Stimulated activated CD8-positive, alpha-beta memory T cell treated with anti-CD3 and anti-CD28 coated beads, Interleukin-2, amount 100 ng/mL, for 48 hours (primary cell): ENCODE measurements around the gene MSI2.
"Not testable (repeated sequence)": the region's sequence is repeated elsewhere in the genome, so short reads cannot be mapped to it uniquely, and the experiment has no call there.

Experiments
- DNase-seq, 2 donors: peaks; one replicate each; pipeline ENCODE4 v3.0.0-alpha.2; 2020; ENCODE audit warnings: low read depth in 2 of 2

Gene MSI2

GRCh38 chr17:57255776-57256681, at the start of gene MSI2:
MSI2 (plus strand) TSS chr17:57256523; CDS start chr17:57256743, 220 bp downstream.
- peak; percentile 81 to 90 for DNase-seq

- DNase-seq = no peak
Measured at GRCh38 chr17:57206928-57207327, 49.4 kb upstream of the MSI2 start.

- DNase-seq = no peak
Measured at GRCh38 chr17:57207396-57207795, 48.9 kb upstream of the MSI2 start.

GRCh38 chr17:57210224-57210553, 46.1 kb upstream of the MSI2 start:
- no peak for DNase-seq

GRCh38 chr17:57210972-57211411, 45.3 kb upstream of the MSI2 start:
- DNase-seq = no peak

- DNase-seq = no peak
Measured at GRCh38 chr17:57211543-57211942, 44.8 kb upstream of the MSI2 start.

DNA sequence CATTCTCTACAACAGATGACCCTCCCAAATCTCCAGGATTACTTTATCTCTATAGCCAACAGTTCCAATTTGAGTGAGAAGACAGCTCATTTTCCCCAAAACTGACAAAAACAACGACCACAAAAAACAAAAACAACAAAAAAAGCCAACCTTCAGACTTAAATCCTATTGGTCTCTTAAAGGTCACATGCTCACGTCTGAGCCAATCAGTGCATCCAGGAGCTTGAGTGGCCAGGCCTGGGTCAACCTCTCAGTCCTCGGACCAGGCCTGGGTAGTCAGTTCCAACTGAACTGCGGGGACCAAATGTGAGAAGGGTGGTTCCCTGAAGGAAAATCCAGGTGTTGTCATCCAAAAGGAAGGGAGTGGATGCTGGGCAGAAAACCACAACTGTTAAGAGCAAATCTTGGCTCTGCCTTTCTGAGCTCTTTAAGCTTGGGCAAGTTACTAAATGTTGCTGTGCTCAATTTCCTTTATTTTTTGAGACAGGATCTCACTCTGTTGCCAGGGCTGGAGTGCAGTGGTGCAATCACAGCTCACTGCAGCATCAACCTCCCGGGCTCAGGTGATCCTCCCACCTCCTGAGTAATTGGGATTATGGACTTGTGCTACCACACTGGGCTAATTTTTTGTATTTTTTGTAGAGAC, 43.0 kb upstream of the MSI2 start:
- no peak for DNase-seq

DNA sequence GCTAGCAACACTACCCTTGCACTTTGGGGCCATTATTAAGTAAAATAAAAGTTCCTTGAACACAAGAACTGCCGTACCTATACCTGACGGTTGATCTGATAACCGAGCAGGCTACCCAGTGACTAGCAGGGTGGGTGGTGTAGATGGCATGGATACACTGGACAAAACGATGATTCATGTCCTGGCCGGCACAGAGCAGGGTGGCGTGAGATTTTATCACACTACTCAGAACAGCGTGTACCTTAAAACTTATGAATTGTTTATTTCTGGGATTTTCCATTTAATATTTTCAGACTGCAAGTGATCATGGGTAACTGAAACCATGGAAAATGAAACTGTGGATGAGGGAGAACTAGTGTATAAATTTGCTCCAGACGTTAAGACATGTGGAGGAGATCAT, 41.0 kb upstream of the MSI2 start:
- no peak for DNase-seq

DNA sequence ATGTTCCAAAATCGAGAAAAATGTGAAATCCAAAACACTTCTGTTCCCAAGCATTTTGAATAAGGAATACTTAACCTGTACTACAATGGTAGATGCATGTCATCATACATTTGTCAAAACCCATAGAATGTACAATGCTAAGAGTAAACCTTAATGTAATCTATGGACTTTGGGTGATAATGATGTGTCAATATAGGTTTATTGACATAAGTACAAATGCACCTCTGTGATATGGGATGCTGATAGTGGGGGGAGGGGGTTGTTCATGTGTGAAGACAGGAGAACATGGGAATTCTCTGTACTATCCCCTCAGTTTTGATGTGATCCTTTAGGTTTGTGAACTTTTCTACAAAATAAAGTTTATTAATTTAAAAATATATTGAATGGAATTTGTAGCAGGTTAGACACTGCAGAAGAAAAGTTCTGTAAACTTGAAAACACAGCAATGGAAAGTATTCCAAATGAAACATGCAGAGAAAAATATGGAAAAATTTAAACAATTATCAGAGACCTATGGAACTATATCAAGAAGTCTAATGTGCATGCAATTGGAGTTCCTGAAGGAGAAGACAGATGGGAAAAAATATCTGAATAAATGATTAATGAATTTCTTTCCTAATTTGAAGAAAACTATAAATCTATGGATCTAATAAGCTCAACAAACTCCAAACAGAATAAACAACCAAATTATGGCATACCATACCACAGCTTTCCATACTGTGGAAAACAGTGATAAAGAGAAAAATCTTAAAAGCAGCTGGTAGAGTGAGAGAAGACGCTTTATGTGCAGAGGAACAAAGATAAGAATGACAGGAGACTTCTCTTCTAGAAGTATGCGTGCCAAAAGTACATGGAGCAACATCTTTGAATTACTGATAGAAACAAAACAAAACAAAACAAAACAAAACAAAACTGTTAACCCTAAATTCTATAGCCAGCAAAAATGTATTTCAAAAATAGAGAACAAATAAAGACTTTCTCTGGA, 34.7 kb upstream of the MSI2 start:
- DNase-seq = no peak

DNA sequence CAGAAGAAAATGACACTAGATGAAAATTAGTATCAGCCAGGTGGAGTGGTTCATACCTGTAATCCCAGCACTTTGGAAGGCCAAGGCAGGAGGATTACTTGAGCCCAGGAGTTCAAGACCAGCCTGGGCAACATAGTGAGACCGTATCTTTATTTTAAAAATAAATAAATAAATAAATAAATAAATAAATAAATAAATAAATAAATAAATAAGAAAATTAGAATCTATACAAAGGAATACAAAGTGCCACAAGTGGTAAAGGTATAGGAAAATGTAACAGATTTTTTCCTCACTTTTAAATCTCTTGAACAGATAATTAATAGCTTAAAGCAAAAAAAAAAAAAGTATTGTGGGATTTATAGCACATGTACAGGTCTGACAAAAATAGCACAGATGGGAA, 33.9 kb upstream of the MSI2 start:
- not testable (repeated sequence) for DNase-seq

GRCh38 chr17:57225127-57225526, 31.2 kb upstream of the MSI2 start:
- DNase-seq = no peak

DNA sequence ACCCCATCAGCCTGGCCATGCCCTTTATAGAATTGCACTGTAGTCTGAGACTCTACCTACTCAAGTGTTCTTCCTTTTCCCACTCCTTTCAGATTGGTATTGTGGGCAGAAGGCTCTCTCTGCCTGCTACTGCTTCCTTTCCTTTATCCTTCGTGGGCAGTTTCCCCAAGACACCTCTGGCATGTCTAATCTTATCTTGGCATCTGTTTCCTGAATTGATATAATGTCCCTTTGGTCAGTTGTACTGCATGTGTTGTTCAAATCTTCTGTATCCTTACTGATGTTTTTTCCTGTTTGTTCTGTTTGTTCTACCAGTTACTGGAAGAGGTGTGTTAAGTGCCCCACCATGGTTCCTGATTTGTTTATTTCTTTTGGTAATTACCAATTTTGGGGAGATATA, 29.5 kb upstream of the MSI2 start:
- DNase-seq = no peak

- no peak for DNase-seq
Measured at GRCh38 chr17:57228911-57229310, 27.4 kb upstream of the MSI2 start.

- no peak for DNase-seq
Measured at GRCh38 chr17:57234061-57234738, 22.1 kb upstream of the MSI2 start.

DNA sequence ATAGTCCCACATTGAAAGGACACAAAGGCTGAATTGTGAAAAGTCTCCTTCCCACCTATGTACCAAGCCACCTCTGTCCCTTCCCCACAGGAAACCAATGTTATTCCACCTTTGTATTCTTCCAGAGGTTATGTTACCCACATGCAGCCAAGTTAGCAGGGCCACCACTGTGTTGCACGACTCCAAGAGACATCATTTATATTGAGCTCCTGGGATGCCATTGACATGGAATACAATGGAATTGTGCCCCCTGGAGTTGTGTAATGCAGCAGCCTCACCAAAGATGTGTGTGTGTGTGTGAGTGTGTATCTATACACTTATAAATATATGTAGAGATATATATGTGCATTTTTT, 21.6 kb upstream of the MSI2 start:
- DNase-seq = no peak

DNA sequence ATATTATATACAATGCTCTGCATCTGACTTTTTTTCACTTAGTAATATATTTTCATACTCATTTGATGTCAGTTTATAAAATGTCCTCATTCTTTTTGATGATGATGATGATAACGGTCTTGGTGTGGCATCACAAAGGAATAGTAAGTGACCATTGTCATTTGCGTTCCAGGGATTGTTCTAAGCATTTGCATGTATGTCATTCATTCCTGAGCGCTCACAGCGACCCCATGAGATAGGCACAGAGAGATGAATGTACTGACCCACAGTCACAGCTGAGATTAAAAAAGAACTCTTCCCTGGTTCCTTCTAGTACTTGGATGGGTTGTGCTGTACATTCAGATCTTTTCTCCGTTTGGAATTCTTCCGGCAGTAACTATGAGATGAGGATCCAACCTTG, 21.2 kb upstream of the MSI2 start:
- DNase-seq = no peak

DNA sequence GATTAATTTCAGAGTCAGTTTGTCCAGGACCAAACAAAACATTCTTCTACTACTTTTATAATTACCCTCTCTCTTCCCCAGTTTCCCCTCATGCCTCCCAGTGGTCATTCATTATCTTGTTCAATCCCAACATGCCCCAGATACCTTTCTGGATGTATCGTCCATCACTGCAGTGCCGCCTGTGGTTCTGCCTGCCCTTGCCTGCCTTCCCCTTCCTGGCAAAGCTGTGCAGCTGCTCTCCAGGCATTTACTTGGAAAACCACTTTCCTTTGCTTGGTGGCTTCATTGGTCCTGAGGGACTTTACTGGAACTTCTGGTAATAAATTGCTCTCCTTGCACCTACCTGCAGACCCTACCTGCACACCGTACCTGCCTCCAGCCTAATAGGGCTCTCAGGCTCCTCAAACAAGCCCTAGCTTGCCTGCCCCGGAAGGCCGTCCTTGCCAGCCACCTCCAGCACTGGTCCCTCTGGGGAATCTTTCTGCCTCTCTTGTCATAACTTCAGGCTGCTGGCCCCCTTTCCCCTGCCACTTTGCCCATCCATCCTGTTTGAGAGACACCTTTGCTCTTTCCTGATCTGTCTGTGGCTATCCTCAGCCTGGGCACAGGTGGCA, 19.5 kb upstream of the MSI2 start:
- no peak for DNase-seq

DNA sequence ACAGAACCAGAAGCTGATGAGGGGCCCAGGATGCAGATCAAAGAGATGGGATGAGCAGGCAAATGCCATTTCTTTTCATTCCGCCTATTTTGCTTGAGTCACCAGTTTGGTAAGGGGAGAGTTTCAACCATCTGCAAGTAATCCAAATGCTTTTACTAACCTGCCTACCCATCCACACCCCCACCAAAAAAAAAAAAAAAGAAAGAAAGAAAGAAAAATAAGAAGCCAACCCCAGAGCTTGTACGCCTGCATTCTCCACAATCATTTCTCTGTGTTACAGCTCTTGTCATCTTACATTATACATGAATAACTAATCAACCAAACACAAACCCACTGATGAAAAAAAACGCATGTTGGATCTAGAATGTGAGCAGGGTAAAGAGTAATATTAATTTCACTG, 15.7 kb upstream of the MSI2 start:
- DNase-seq = no peak

GRCh38 chr17:57242148-57242547, 14.2 kb upstream of the MSI2 start:
- DNase-seq = no peak

DNA sequence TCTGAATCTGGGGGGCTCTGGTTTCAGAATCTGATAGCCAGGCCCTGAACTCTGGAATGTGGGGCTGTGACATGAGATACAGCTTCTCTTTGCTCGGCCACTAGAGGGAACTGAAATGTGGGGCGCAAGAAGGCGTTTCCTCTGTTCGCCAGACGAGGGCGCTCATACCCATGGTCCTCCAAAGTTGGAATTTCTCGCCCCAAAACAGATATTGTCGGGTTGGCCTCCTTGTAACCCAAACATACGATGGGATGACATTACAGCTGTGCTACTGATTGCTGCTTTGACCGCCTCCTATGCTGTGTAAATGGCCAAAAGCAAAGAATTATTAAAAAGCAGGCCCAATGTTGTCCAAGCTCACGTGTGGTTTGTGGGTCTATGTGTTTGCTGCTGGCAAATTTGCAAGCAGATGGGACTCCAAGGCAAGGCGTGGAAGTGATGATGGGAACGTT, 13.1 kb upstream of the MSI2 start:
- peak; percentile 45 to 68 for DNase-seq

DNA sequence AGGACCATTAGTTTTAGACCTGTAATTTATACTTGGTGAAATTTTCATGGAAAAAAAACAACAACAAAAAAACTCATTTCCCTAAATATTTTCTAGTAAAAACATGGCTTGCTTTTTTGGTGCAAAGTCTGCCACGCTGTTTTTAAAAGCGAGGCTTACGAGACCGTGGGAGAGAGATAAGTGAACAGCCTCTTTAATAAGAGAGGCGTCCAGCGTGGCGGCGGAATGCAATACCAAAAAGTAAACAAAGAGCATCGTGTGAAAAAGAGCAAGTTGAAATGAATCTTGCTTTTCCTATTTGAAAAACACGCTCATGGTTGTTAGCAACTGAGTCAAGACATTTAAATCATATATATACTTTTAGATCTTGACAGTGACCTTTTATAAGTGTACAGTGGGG, 10.5 kb upstream of the MSI2 start:
- DNase-seq = no peak
